ENCODE measurements around the gene NPW.

Gene NPW

DNA sequence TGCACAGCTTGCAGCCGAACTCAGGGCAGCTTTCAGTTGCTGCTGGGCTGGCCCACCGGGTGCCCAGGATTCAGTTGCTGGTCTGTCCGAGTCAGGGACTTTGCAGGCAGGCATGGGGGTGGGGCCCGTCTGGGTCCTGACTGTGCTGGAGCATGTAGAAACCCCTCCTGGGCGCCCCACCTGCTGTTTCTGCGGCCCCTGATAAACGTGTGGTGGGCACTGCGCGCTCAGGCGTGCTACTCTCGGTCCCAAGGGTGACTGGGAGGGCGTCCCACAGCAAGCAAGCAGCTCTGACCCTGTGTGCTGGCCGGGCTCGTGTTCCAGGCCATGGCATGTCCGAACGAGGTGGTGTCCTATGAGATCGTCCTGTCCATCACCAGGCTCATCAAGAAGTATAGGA lies 40.8 kb downstream of the NPW start:
- Mint-ChIP-seq H3K27me3 (no peaks in the 10 kb centered on the region), H3K36me3 (peaks cover 6% of the 10 kb centered on the region), H3K27ac (no peak overlapping the region), H3K4me3 (no peak overlapping the region), H3K4me1 (no peaks in the 10 kb centered on the region), H3K9me3 (no peaks in the 10 kb centered on the region)
- DNase-seq: no peak
- CTCF ChIA-PET: no interaction called here

DNA sequence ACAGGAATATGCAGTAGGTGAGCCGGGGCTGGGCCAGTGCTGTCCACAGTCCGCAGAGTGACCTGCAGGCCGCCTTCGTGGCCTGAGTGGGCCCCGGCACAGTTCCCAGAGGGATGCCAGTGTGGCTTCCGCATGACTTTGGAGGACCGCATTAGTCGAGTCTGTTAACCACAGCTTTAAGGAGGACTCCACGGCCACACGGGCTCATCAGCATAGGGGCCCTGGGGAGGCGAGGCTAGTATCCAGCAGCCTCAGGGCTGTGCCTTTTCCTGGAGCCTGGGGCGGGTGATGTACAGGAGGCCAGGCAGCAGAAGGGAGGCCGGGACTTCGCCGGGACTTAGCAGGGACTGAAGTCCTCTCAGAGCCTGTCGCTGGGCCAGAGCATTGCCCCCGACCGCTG lies 41.4 kb downstream of the NPW start:
- Mint-ChIP-seq H3K27ac (no peak overlapping the region), H3K27me3 (no peaks in the 10 kb centered on the region), H3K4me1 (no peaks in the 10 kb centered on the region), H3K36me3 (peaks cover 10% of the 10 kb centered on the region), H3K9me3 (no peaks in the 10 kb centered on the region), H3K4me3 (no peak overlapping the region)
- DNase-seq: no peak
- CTCF ChIA-PET: no interaction called here

GRCh38 chr16:2061526-2061925 lies 41.9 kb downstream of the NPW start:
- Mint-ChIP-seq H3K27ac (no peak overlapping the region), H3K4me1 (no peaks in the 10 kb centered on the region), H3K9me3 (no peaks in the 10 kb centered on the region), H3K27me3 (no peaks in the 10 kb centered on the region), H3K36me3 (peaks cover 14% of the 10 kb centered on the region), H3K4me3 (no peak overlapping the region)
- no peak for DNase-seq
- CTCF ChIA-PET: no interaction called here

- H3K36me3 Mint-ChIP-seq: peaks cover 13% of the 10 kb centered on the region
- DNase-seq: no peak
- CTCF ChIA-PET: no interaction called here
These were observed 43.2 kb downstream of the NPW start for GRCh38 chr16:2062801-2063200.

DNA sequence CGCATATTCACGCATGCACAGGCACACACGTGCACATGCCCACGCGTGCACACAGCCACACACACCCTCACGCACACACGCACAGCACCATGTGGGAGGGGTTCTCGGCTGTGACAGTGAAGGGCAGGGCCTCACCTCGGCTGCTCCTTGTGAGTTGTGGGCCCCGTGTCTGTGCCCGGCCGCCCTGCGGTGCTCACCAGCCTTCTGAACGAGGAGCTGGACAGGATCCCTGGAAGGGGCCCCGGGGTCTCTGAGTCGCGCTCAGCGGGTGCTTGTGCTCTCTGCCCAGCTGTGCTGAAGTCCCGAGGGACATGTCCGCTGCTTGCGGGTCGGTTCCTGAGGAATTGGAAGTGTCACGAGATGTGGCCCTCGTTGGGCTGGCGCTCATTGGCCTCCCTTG lies 44.3 kb downstream of the NPW start:
- H3K4me3 Mint-ChIP-seq: no peak overlapping the region
- DNase-seq: no peak
- CTCF ChIA-PET: no interaction called here
- no peaks in the 10 kb centered on the region for H3K27me3 Mint-ChIP-seq
- no peak overlapping the region for H3K27ac Mint-ChIP-seq
- H3K4me1 Mint-ChIP-seq: no peaks in the 10 kb centered on the region
- peaks cover 14% of the 10 kb centered on the region for H3K36me3 Mint-ChIP-seq
- no peaks in the 10 kb centered on the region for H3K9me3 Mint-ChIP-seq

More at GRCh38 chr16:2062801-2063200, 43.2 kb downstream of the NPW start:
- Mint-ChIP-seq H3K4me3 (no peak overlapping the region), H3K27me3 (no peaks in the 10 kb centered on the region), H3K4me1 (no peaks in the 10 kb centered on the region), H3K27ac (no peak overlapping the region), H3K9me3 (no peaks in the 10 kb centered on the region)

- H3K27ac Mint-ChIP-seq: no peak overlapping the region
These were observed 44.9 kb downstream of the NPW start for GRCh38 chr16:2064368-2064945.

DNA sequence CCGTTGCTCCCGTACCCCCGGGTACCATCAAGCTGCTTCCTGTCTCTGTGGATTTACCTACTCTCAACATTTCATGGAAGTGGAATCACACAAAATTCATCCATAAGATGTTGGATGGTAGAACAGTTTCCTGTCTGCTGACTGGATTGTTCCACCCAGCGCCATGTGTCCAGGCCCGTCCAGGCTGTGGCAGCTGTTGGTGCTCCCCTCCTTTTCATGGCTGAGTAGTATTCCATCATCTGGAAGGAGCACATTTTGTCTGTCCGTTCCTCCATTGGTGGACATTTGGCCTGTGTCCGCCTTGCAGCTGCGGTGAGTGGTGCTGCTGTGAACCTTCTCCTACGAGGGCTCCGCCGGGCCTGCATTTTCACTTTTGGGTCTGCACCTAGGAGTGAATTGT lies 46.6 kb downstream of the NPW start:
- no peaks in the 10 kb centered on the region for H3K27me3 Mint-ChIP-seq
- H3K9me3 Mint-ChIP-seq: no peaks in the 10 kb centered on the region
- H3K36me3 Mint-ChIP-seq: peaks cover 16% of the 10 kb centered on the region
- DNase-seq: no peak
- no peak overlapping the region for H3K27ac Mint-ChIP-seq
- CTCF ChIA-PET: no interaction called here
- no peak overlapping the region for H3K4me3 Mint-ChIP-seq
- no peaks in the 10 kb centered on the region for H3K4me1 Mint-ChIP-seq

More at GRCh38 chr16:2064368-2064945, 44.9 kb downstream of the NPW start:
- H3K9me3 Mint-ChIP-seq: no peaks in the 10 kb centered on the region
- no peak overlapping the region for H3K4me3 Mint-ChIP-seq
- DNase-seq: no peak
- peaks cover 16% of the 10 kb centered on the region for H3K36me3 Mint-ChIP-seq
- CTCF ChIA-PET: no interaction called here
- no peaks in the 10 kb centered on the region for H3K27me3 Mint-ChIP-seq
- H3K4me1 Mint-ChIP-seq: no peaks in the 10 kb centered on the region
